HG03135 (cell line): Measurements from ENCODE around the gene RPL12.

ENCODE experiments used
- ATAC-seq: cut with Tn5 transposase; IDR thresholded peaks from one replicate; pipeline ENCODE4 v1.9.1; 2021; ENCODE audit warnings: mild to moderate bottlenecking, moderate library complexity; ENCODE audit not compliant: unreplicated experiment

Gene RPL12

GRCh38 chr9:127444921-127445850 lies 6.0 kb downstream of the RPL12 start:
- ATAC-seq, result no peak

- ATAC-seq, result no peak
Measured at GRCh38 chr9:127444283-127444920, 6.8 kb downstream of the RPL12 start.

DNA sequence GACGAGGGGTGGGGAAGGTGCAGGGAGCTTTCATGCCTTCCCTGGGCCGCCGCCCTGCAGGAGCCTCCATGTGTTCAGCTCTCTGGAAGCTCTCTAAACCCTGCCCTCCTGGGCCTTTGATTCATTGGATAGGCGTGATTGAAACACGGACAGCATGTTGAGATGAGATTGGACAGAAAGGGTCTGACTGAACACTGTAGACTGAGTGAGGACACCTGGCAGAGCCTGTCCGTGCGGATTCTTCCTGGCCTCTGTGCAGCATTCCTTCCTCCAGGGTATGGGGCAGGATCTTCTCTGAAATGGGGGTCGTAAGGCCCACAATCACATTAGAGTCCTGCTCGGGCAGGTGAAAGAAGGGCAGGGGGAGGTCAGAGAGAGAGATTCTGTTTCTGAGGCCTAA lies 12.8 kb downstream of the RPL12 start:
- no peak for ATAC-seq

GRCh38 chr9:127437497-127438264 lies 13.5 kb downstream of the RPL12 start:
- ATAC-seq, result no peak

- no peak for ATAC-seq
Measured at GRCh38 chr9:127430415-127430814, 20.8 kb downstream of the RPL12 start.

DNA sequence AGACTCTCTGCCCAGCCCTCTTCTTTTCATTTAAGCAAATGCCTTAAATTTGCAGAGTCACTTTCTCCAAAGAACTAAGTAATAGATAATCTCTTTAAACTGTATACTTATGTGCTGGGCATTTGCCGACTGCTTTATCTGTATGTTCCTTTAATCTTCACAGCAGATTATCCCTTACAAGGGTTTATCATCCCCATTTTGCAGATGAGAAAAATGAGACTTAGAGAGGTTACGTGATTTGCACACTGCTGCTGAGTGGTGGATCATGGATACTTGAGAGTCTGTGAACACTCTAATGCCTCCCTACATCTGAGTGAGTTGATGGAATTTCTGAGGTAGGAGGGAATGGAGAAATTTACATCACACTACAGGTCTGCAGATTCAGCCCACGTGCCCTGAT lies 22.9 kb downstream of the RPL12 start:
- ATAC-seq, result no peak

DNA sequence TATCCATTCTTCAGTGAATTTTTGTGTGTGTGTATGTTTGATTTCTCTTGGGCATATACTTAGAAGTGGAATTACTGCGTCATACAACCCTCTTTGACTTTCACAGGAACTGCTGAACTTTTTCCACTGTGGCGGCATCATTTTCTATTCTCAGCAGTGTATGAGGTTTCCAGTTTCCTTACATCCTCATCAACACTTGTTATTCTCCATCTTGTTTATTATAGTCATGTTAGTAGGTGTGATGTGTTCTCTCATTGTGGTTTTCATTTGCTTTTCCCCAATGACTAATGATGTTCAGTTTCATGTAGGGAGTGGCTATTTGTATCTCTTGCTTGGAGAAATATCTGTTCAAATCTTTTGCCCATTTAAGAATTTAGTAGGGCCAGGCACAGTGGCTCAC lies 24.4 kb downstream of the RPL12 start:
- ATAC-seq, result no peak

- peak; percentile 25 for ATAC-seq
Measured at GRCh38 chr9:127424676-127424999, 26.6 kb downstream of the RPL12 start.

GRCh38 chr9:127423934-127424675 lies 27.1 kb downstream of the RPL12 start, which contains the start of gene ZNF79:
Gene ZNF79, plus strand, starts transcription at chr9:127424382. Its CDS starts 406 bp downstream, at chr9:127424788.
- peak; percentile 79 for ATAC-seq

DNA sequence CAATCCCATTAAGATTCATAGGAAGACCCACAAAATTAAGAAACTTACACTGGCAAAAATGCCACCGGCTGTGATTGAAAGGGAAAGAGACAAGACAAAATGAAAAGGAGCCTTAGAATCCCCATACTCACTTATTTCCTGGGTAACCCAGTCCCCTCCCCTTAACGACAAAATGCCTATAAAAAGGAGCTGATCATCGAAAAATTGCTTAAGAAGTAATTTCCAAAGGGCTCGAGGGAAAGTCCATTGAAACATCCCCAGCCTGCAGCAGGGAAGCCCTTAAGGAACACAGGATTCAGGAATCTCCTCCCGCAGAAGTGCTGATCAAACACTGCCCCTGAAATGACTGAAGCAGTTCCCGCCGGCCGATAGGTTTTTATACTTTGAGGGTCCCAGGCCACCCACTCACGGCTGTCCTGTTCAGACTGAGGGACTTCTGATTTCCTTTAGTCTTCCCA lies 27.7 kb downstream of the RPL12 start:
- peak; percentile 8 for ATAC-seq

- no peak for ATAC-seq
Measured at GRCh38 chr9:127422787-127423186, 28.4 kb downstream of the RPL12 start.

- ATAC-seq, result no peak
Measured at GRCh38 chr9:127422133-127422782, 28.9 kb downstream of the RPL12 start.

- no peak for ATAC-seq
Measured at GRCh38 chr9:127421057-127421456, 30.1 kb downstream of the RPL12 start.

GRCh38 chr9:127419348-127419747 lies 31.9 kb downstream of the RPL12 start:
- ATAC-seq, result no peak

- no peak for ATAC-seq
Measured at GRCh38 chr9:127418037-127418471, 33.2 kb downstream of the RPL12 start.

- ATAC-seq, result no peak
Measured at GRCh38 chr9:127417131-127418036, 33.8 kb downstream of the RPL12 start.

DNA sequence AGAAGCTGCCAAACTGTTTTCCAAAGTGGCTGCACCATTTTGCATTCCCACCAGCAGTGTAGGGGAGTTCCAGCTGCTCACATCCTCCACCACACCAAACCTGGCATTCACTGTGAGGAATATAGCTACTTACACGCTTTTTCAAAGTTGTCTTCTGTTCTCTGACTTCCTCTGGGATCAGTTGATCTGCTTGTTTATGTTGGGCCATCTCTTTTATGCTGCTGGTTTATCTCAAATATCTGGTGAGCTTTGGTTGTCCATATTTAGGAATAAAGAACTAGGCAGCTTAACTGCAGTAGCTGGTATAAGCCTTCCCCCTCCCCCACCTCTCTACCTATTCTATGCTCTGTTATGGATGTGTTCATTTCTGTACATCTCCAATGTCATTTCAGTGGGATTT lies 35.5 kb downstream of the RPL12 start:
- ATAC-seq, result no peak

- ATAC-seq, result no peak
Measured at GRCh38 chr9:127415141-127415540, 36.1 kb downstream of the RPL12 start.

- ATAC-seq, result no peak
Measured at GRCh38 chr9:127411122-127411521, 40.1 kb downstream of the RPL12 start.
